Activated CD8-positive, alpha-beta memory T cell treated with anti-CD3 and anti-CD28 coated beads, Interleukin-2, amount 50 U/mL, for 48 hours (primary cell): ENCODE data around the gene ARMC9.
"Not testable (repeated sequence)": the region's sequence is repeated elsewhere in the genome, so short reads cannot be mapped to it uniquely, and the experiment has no call there.

Source experiments
- DNase-seq: peaks from one replicate; pipeline ENCODE4 v3.0.0-alpha.2; 2020

ARMC9 gene

DNA sequence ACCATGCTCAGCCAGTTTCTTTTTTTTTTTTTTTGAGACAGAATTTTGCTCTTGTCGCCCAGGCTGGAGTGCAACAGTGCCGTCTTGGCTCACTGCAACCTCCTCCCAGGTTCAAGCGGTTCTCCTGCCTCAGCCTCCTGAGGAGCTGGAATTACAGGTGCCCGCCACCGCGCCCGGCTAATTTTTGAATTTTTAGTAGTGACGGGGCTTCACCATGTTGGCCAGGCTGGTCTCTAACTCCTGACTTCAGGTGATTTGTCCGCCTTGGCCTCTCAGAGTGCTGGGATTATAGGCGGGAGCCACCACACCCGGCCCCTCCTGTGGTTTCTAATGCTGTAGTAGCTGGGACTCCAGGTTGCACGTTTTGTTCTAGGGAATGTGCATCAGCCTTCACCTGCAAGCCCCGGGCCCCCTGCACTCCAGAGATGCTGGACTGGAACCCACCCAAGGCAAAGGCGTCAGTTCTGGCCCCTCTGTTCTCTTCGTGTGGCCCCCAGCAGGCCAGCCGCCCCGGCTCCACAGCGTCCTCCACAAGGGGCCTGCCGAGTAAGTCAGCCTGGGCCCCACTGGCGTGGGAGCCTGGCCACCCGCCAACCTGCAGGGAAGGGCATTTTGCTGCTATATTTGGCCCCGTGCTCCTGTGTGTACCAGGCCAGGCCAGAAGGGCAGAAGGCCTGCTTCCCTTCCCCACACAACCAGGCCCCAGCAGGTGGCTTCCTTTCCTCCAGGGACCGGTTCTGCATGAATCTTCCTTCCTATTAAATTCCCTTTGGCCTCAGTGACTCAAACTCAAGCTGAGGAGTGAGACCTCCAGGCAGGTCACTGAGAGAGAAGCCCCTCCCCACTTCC, 171.4 kb downstream of the ARMC9 start:
- DNase-seq = no peak

DNA sequence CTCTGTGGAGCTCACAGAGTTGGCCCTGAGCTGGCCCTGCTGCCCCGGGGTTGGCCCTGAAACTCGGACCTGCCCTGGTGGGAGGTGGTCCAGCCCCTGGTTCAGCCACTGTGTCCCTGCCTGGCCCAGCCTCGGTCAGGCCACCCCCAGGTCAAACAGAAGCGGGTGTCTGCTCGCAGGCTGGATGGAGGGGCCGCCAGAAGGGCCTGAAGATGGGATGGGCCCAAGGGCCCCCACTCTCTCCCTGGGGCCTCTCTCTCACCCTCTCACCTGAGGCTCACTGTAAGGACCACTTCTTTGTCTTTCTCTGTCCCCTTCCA, 172.0 kb downstream of the ARMC9 start:
- no peak for DNase-seq

DNA sequence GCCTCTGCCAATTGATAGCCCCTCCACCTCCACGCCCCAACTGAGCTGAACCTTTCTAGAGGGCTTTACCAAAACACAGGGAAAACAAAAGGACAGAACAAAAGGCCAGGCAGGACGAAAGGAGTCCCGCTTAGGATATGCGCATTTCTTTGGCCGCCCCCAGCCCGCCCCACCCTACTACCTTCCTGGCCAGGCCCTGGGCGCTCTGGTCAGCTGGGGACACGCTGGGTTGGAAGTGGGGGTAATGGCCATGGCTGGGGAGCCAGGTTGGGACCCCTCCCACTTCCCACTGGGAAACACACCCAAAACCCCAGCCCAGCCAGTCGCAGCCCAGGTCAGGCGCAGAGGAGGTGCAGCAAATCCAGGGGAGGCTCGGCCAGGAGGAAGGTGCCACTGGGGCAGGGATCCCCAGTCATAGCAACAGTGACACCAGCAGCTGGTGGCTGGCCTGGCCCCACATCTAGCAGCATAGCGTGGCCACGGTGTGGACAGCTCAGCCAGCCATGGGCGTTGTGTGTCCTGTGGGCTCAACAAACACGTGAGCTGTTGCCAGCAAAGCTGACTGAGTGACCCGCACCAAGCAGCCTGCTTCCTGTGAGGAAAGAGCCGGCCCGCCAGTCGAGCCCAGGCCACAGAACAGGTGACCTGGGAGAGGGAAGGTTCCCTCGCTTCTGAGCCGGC, 172.5 kb downstream of the ARMC9 start:
- DNase-seq = no peak

- no peak for DNase-seq
These were observed 173.1 kb downstream of the ARMC9 start for GRCh38 chr2:231371430-231372054.

DNA sequence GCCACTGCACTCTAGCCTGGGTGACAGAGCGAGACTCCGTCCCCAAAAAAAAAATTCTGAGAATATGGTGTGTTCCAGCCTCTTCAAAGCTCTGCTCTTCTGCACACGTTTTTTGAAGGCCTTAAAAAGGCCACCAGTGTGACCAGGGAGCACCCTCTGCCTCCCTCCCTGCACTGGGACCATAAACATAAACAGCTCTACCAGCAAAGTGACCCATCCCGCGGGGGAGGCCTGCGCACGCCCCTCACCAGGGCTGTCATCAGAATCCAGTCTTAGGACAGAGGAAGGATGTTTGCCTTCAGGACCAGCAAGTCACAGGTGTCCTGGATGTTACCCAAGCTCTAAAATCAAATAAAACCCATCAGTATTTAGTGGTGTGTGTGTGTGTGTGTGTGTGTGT, 173.9 kb downstream of the ARMC9 start:
- no peak for DNase-seq

GRCh38 chr2:231373184-231373583, 174.8 kb downstream of the ARMC9 start:
- no peak for DNase-seq

DNA sequence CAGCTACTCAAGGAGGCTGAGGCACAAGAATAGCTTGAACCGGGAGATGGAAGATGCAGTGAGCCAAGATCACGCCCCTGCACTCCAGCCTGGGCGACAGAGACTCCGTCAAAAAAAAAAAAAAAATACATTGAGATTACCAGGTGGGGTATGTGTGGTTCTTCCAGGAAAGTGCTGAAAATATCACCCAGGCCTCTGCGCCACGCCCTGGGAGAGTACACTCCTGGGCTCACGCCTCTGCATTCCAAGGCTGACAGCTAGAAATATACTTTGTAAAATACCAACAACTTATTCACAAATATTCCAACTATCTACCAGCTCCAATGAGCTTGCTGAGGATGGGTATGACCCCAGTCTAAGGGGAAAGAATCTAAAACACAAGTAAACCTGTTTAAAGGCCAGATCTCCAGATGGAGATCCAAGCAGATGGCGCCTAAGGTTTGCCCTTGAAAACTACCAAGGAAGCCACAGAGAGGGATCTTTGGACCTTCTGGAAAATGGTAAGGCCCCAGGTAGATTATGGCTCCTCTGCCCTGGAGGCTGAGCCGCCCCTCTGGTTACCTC, 175.4 kb downstream of the ARMC9 start:
- DNase-seq = no peak

DNA sequence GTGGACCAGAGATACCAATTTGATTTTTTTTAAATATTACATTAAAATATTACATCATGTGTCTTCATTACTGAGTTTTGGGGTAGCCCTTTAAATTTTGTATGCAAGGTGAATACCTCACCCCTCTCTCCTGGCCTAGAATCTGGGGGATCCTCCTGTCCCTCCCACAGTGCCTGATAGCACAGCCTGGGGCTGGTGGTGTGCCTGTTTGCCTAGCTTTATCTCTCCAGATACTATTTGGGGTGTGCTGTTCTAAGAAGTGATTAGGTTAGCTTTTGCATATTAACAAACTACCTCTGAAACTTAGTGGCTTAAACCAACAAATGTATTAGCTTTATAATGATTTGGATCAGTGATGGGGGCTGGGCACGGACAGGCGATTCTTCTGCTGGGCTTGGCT, 176.3 kb downstream of the ARMC9 start:
- no peak for DNase-seq

DNA sequence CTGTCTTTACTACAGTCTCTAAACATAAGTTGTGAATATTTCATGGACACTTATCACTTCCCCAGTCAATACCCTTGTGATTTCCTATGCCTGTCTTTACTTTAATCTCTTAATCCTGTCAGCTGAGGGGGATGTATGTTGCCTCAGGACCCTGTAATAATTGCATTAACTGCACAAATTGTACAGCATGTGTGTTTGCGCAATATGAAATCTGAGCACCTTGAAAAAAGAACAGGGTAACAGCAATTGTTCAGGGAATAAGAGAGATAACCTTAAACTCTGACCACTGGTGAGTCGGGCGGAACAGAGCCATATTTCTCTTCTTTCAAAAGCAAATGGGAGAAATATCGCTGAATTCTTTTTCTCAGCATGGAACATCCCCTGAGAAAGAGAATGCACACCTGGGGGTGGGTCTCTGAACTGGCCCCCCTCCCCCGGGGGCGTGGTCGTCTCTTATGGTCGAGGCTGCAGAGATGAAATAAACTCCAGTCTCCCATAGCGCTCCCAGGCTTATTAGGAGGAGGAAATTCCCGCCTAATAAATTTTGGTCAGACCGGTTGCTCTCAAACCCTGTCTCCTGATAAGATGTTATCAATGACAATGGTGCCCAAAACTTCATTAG, 177.7 kb downstream of the ARMC9 start:
- DNase-seq = not testable (repeated sequence)

- no peak for DNase-seq
These were observed 178.4 kb downstream of the ARMC9 start for GRCh38 chr2:231376857-231377256.

DNA sequence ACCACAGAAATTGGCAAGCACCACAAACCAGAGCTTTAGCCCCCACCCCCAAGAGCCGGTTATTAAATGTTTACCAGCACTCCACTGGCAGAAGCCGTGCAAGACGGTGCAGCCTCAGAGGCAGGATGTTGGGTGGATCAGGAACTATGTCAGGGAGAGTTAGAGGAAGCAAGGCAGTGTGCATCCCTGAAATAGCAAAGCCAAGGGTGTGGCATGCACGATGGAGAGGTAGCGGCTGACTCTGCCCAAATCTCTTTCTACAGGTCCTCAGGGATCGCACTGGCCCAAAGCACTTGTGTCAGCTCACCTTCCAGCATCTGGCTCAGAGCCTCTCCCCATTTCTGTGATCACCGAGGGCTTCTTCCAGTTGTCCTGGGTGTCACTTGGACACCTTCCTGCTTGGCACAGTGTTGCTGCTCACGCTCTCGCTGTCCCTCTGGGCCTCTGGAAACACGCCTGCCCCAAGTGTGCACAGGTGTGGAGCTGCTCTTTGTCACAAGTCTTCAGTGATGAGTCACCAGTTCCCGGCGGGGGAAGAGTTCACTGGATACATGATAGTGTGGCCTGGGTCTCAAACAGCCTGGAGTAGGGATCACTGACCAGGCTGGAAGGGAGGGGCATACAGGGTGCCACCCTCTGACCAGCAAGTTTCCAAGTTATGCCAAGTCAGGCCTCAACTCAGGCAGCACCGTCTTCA, 179.7 kb downstream of the ARMC9 start:
- no peak for DNase-seq

DNA sequence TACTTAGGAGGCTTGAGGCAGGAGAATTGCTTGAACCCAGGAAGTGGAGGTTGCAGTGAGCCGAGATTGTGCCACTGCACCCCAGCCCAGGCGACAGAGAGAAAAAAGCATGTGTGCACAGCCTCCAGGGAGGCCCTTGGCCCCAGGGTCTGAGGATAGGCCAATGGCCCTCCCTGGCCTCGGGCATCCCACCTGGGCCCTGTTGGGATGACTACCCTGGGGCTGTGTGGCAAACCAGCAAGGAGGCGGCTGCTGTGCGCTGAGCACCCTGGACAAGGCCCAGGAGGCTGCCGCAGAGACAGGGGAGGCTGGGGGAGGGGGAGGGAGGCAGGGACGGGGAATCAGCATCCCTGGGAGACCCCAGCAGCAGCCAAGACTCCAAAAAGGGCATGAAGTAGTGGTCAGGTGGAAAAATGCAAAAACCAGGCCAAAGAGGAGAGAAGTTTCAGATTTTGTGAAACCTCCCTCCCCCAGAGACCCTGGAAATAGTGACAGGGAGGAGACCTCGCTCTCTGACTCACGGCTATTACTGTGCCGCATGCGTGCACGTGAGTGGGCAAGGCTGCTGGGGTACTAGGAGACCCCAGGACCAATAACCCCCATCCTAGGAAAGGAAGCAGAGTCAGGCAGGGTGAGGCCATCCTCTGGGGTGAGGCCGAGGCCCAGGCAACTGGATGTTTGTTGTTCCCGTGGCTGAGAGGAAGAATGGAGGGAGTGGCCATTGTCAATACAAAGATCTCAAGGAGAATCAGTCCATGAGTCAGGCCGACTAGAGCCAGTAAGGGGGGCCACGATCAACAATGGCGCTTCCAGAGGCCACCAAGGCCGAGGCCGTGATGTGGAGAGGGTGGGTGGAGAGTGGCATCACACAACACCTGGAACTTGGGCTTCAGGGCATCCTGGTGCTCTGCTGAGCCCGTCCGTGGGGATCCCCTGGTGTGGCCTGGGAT, 181.1 kb downstream of the ARMC9 start:
- DNase-seq = no peak

GRCh38 chr2:231380307-231380706, 181.9 kb downstream of the ARMC9 start:
- no peak for DNase-seq

DNA sequence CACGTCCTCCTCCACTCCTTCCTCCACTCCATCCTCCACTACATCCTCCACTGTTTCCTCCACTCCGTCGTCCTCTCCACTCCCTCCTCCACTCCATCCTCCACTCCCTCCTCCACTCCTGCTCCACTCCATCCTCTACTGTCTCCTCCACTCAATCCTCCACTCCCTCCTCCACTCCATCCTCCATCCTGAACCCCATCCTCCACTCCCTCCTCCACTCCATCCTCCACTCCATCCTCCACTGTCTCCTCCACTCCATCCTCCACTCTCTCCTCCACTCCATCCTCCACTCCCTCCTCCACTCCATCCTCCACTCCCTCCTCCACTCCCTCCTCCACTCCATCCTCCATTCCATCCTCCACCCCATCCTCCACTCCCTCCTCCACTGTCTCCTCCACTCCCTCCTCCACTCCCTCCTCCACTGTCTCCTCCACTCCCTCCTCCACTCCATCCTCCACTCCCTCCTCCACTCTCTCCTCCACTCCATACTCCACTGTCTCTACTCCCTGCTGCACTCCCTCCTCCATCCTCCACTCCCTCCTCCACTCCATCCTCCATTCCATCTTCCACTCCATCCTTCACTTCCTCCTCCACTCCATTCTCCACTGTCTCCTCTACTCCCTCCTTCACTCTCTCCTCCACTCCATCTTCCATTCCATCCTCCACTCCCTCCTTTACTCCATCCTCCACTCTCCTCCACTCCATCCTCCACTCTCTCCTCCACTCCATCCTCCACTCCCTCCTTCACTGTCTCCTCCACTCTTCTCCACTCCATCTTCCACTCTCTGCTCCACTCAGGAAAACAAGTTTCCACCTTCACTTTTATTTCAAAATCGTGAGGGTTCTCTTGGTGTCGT, 182.8 kb downstream of the ARMC9 start:
- DNase-seq = no peak

GRCh38 chr2:231382116-231382515, 183.7 kb downstream of the ARMC9 start:
- no peak for DNase-seq

DNA sequence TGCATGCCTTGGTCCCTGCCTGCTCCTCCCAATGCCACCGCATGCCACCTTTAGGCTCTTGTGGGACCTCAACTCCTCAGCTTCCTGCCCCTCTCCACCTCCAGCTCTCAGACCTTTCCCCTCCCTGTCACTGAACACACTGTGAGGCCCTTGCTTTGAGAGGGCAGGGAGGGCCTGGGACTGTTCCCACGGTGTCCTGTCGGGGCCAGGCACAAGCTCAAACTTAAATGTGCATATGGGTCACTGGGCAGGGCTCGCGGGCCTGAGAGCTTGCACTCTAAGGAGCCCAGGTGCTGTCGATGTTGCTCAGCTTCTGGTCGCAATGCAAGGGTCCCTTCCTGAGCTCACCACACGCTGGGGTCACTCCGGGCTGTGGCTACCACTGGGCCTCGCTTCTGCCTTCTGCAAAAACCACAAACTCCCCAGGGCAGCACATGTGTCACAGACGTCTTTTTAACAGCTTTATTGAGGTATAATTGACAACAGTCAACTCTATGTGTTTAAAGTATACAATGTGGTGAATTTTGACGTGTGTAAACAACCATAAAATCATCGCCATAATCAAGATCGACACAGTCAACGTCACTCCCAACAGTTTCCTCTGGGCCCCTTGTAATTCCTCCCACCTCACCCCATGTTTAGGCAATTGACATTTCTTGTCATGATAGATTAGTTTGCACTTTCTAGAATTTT, 185.1 kb downstream of the ARMC9 start:
- no peak for DNase-seq

- DNase-seq = no peak
These were observed 185.6 kb downstream of the ARMC9 start for GRCh38 chr2:231384109-231384435.

GRCh38 chr2:231384970-231385369, 186.5 kb downstream of the ARMC9 start:
- no peak for DNase-seq

- DNase-seq = no peak
These were observed 187.0 kb downstream of the ARMC9 start for GRCh38 chr2:231385429-231385828.

- no peak for DNase-seq
These were observed 188.0 kb downstream of the ARMC9 start for GRCh38 chr2:231386446-231386845.
